Vagina (tissue), 2 donors: ENCODE data around the gene POU2F3.

Experiments
- POLR2AphosphoS5 ChIP-seq, 2 donors: sonication (generic); formaldehyde crosslinking; IDR thresholded peaks; one replicate each; pipeline ENCODE4 v1.9.0; 2017; ENCODE audit warnings: antibody characterized with exemption in 2 of 2, mild to moderate bottlenecking in 2 of 2, low read depth in 1 of 2; ENCODE audit not compliant: insufficient read depth in 1 of 2
- TF ChIP-seq, protein P1 (sequence below), 3 experiments: fragments of 450-650 bp in 2 of 3; fragments of 200-600 bp in 1 of 3; sonication (generic) in 1 of 3; IDR thresholded peaks; one replicate each; pipeline ENCODE4 v1.5.1; 2017 to 2019; ENCODE audit warnings: antibody characterized with exemption in 3 of 3, mild to moderate bottlenecking in 2 of 3, moderate library complexity in 2 of 3

GRCh38 chr11:120195601-120196320 lies 44.2 kb upstream of the POU2F3 start:
- no peak for TF ChIP-seq POLR2AphosphoS5 (IDR thresholded peaks at IDR 0.05; ENCODE audit: insufficient read depth in 1 of 2, low read depth in 1 of 2)
- TF ChIP-seq, protein P1, sequence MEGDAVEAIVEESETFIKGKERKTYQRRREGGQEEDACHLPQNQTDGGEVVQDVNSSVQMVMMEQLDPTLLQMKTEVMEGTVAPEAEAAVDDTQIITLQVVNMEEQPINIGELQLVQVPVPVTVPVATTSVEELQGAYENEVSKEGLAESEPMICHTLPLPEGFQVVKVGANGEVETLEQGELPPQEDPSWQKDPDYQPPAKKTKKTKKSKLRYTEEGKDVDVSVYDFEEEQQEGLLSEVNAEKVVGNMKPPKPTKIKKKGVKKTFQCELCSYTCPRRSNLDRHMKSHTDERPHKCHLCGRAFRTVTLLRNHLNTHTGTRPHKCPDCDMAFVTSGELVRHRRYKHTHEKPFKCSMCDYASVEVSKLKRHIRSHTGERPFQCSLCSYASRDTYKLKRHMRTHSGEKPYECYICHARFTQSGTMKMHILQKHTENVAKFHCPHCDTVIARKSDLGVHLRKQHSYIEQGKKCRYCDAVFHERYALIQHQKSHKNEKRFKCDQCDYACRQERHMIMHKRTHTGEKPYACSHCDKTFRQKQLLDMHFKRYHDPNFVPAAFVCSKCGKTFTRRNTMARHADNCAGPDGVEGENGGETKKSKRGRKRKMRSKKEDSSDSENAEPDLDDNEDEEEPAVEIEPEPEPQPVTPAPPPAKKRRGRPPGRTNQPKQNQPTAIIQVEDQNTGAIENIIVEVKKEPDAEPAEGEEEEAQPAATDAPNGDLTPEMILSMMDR (IDR thresholded peaks at IDR 0.05) = no peak
